DND-41 (cell line): Measurements from ENCODE around the gene PRF1.

ENCODE experiments used
- EZH2 ChIP-seq: IDR thresholded peaks from 3 replicates; pipeline ENCODE4 v1.6.1; 2012; ENCODE audit warnings: borderline replicate concordance, low read depth, mild to moderate bottlenecking, moderate library complexity, low read length, inconsistent platforms; ENCODE audit not compliant: severe bottlenecking
- TF ChIP-seq, protein P1 (sequence below): IDR thresholded peaks from 2 replicates; pipeline ENCODE4 v1.5.1; 2012; ENCODE audit warnings: borderline replicate concordance, low read length, moderate library complexity, mild to moderate bottlenecking; ENCODE audit not compliant: poor library complexity, severe bottlenecking; ENCODE audit errors: extremely low read depth

DNA sequence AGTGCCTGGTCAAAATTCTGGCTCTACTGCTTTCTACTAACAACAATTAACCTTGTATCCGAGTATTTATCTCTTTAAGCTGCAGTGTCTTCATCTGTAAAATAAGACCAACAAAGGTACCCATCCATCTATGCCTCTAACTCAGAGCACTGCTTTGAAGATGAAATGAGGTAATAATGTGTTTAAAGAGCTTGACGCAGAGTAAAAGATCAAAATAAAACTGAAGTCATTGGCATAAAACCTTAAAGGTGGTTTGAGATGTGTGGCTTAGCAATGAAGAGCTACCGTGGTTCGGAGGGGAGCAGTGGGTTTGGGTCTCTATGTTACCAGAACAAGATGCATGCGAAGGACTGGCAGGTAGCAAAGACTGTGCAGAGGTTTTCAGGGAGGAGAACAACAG is 16.1 kb upstream of the PRF1 start:
- TF ChIP-seq, protein P1, sequence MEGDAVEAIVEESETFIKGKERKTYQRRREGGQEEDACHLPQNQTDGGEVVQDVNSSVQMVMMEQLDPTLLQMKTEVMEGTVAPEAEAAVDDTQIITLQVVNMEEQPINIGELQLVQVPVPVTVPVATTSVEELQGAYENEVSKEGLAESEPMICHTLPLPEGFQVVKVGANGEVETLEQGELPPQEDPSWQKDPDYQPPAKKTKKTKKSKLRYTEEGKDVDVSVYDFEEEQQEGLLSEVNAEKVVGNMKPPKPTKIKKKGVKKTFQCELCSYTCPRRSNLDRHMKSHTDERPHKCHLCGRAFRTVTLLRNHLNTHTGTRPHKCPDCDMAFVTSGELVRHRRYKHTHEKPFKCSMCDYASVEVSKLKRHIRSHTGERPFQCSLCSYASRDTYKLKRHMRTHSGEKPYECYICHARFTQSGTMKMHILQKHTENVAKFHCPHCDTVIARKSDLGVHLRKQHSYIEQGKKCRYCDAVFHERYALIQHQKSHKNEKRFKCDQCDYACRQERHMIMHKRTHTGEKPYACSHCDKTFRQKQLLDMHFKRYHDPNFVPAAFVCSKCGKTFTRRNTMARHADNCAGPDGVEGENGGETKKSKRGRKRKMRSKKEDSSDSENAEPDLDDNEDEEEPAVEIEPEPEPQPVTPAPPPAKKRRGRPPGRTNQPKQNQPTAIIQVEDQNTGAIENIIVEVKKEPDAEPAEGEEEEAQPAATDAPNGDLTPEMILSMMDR, result no peak
- no peak for TF ChIP-seq EZH2
